Hematopoietic multipotent progenitor cell (in vitro differentiated cells): ENCODE measurements around the gene SPOCK1. TPM values are rescaled to one million over a fixed set of nuclear protein-coding genes. Genes with fewer than 3 reads are reported as not detected.
"Not testable (repeated sequence)": the region's sequence is repeated elsewhere in the genome, so short reads cannot be mapped to it uniquely, and the experiment has no call there.

Source experiments
- DNase-seq, 3 donors: peaks; one replicate each; pipeline ENCODE4 v3.0.0-alpha.2; 2011 to 2015; ENCODE audit warnings: low read depth in 2 of 3, low spot score in 2 of 3
- total RNA-seq: library from RNA; depleted of rRNA; stranded (reverse); fragments of >200 nt; gene quantifications from one replicate; pipeline ENCODE4 v1.2.3, GENCODE V29; 2012

SPOCK1 gene
- total RNA-seq, 1 donor, result under 0.01 TPM

GRCh38 chr5:137273511-137273910 is 225.6 kb downstream of the SPOCK1 start:
- DNase-seq, result no peak

DNA sequence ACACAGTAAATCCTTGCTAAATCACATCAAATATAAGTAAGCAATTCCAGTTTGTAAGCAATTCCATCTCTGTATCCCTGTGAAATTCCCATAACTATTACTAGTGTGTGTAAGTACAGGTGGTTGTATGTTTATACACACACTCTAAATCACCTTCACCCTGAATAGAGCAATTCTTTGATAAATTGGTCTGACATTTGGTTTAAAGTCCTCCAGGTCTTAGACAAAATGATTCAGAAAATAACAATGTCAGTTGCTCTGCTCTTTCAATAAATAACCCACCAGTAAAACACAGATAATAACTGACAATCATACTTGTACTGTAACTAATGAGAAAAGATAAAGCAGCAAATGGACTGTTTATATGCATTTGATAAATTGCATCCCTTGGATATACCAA is 226.3 kb downstream of the SPOCK1 start:
- no peak for DNase-seq

DNA sequence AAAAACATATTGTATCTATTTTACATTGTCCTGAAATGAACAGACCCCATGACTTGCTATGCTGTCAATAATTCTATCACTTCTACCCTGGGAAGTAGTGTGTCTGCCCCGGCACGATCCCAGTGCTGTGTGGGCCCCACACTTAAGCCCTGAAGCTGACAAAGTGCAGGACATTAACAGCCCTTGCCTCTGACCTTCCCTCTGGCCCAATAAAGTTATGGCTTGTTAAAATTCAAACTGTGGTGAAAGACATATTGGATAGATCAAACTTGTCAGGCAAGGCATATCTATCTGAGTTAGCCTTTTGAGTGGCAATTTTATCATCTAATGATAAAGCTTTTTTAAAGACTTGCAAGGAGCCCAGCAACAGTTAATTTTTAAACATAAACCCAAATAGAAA is 229.2 kb downstream of the SPOCK1 start:
- no peak for DNase-seq

DNA sequence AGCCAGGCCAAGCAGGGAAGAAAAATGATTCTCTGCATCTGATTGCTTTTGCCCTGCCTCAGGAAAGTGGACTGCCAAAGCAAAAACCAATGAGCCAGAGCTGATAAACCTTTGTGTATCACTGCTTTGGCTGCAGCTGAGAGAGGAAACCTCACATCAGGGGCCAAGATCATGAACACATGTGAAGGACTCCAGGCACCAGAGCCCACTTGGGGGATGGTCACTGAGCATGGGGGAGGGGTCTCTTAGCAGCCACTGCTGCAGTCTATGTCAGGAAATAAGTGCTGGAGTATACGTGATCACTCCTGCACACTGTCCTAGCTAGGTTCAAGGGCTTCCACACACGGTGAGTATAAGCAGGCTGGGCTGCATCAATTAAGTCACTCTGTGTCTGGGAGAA is 229.9 kb downstream of the SPOCK1 start:
- no peak for DNase-seq

- DNase-seq, result no peak
These were observed 230.5 kb downstream of the SPOCK1 start for GRCh38 chr5:137268646-137269045.

DNA sequence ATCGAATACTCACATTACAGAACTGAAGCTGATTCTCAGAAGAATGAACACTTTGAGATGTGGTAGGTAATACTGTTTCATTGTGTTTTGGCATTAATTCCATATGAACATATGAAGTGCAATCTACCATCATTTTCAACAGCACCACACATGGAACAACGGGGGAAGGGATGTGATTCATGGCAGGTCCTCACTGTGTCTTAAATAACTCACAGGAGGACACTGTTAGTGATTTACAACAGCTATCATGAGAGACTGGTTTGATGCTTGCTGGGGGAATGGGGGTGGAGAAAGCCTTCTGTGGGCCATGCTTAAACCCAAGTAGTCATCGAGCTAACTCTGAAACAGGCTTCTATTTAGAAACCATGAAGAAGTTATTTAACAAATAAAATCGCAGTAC is 232.9 kb downstream of the SPOCK1 start:
- DNase-seq, result no peak

- no peak for DNase-seq
These were observed 233.7 kb downstream of the SPOCK1 start for GRCh38 chr5:137265457-137265856.

GRCh38 chr5:137264573-137264972 is 234.6 kb downstream of the SPOCK1 start:
- no peak for DNase-seq

GRCh38 chr5:137264041-137264440 is 235.1 kb downstream of the SPOCK1 start:
- no peak for DNase-seq

DNA sequence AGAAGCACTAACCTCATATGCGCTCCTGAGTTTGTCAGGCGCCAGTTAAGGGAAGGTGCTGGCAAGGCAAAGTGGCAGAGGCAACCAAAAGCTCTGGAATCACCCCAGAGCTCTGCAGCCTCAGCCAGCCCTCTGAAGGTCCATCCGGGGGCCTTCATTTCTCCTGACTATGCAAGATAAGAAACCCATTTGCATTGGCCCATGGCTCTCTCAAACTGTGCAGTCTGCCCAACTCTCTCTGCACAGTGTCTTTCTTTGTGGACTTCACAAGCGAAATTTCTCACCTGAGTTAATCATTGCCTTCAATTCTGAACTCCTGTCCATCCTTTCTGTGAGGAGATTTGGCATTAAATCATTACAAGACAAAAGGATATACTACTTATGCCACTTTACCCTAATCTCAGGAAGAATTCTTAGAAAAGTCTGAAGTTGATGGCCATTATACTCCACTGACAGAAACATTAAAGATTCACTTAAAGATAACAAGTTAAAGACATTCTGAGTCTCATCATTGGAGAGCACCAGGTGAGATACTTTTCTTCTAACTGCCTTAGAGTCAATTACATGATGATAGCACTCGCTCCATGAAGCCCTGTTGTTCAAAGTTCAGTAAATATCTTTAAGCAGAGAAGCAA is 235.6 kb downstream of the SPOCK1 start:
- no peak for DNase-seq

DNA sequence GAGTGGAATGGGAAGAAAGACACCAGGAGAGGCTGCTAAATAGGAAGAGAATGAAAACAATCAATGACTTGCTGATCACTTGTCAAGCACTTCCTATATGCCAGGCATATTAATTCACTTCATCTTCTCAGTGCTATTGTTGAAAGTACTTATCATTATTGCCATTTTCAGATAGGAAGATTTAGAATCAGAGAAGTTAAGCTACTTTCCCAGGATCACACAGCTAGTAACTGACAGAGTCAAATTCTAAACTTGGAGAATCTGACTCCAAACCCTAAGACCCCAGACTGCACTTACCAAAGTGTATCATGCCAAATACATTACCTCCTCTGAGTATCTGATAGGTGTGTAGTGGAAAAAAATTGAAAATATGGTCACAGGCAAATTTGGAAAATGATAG is 236.3 kb downstream of the SPOCK1 start:
- DNase-seq, result no peak

DNA sequence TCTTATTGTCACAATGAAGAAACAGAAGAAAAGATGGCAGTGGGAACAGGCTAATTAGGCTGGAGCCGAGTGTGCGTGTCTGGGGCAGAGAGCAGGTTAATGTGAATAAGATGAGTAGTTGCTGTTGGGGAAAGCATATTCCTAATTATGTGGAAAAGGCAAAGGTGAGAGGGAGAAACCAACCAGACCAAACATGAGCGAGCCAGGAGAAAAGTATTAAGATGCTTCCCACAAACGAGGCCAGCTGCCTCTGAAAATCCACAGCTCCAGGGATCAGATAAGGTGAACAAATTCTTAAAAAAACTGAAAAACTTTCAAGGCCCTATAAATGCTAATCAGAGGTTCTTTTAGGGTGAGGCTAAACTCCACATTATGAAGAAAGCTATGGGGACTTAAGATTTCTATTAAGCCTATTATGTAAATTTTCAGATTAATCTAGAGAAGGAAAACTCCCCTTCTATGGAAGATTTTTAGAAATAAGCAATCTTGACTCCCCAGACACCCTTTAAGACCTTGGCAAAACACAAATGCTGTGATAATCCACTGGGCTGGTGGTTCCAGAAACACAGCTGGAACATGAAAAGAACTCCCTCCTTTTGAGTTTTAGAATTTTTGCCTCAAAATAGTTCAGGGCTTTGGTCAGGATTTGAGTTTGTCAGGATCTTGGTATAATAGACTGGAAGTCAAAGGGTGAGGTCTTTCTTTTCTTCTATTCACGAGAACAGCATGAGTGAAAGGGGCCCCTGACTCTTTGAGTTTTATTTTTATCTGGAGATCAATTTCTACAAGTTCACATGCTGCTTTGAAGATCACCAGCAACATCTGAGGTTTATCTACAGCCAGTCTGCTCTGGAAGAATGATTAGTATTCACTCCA is 238.1 kb downstream of the SPOCK1 start:
- no peak for DNase-seq

DNA sequence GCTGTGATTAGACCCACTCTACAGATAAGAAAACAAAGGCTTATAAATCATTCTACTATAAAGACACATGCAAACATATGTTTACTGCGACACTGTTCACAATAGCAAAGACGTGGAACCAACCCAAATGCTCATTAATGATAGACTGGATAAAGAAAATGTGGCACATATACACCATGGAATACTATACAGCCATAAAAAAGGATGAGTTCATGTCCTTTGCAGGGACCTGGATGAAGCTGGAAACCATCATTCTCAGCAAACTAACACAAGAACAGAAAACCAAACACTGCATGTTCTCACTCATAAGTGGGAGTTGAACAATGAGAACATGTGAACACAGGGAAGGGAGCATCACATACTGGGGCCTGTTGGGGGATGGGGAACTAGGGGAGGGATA is 240.0 kb downstream of the SPOCK1 start:
- not testable (repeated sequence) for DNase-seq

DNA sequence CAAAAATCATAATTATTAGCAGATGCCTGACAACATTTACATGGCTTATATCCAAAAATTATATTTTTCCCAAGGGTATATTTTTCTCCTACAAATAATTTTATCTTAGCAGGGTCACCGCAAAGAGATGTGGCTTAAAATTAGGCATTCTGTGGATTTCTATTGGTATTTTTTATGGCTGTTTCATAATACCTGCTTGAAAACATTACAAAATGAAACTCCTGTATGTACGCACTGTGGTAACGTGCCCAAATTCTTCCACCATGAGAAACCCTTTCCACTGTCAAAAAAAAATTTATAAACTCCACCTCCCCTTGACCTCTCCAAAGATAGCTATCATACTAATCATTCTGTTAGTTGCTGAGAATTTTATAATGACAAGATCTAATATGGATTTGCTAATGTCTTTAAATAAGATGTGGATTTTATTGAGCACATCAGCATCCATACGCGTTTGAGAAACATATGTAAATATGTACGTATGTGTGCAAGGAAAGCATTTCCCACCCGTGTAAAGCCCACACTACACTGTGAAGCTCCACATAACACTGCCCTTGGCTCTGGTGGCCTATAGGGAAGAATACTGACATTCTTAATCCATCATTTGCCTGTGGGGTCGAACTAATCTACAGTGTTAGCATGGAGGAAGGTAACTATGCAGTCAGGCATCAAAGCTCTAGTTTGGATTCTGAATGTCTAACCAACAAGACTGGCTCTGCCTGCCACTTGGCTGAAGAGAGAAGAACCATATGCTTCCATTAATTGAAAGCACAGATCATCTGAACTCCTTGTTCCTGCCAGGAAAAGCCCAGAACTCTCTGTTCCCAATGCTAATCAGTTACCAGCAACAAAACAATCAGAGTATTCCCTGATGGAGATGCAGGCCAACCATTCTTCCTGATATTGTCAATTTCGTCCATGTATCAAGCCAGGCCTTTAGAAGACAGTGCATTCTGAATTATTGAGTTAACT is 244.7 kb downstream of the SPOCK1 start:
- no peak for DNase-seq

DNA sequence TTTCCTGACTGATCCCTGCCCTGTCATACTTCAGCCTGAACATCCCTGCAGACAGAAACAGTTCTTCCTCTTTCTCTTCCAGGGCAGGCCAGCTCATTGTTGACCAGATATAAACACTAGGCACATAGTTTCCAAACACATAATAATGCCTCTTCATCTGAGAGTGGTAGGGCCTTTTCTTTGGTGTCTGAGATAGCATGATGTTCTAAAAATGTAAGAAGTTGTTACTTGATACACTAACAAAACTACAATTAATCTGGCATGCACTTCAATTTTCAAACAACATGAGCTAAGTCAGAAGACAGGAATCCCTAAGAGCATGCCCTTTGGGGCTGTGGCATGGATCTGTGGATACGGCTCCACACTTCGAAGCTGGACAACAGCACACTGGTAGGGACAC is 246.6 kb downstream of the SPOCK1 start:
- no peak for DNase-seq

DNA sequence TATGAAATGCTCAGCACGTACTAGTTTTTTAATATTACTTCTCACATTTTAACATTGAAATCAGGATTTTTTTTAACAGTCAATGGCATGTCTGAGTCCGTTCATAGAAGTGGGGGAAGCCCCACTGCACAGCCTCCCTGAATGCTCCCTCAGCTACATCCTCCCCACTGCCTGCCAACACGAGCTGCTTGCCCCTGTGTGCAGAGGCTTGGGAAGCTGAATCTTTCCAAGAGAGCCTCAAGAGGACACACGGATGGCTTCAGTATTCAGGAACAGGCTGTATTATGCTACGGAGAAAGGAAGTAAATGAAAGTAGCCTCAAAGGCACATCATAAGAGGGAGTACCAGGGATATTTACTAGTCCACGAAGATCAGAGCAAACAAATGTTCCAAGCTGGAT is 248.7 kb downstream of the SPOCK1 start:
- no peak for DNase-seq

DNA sequence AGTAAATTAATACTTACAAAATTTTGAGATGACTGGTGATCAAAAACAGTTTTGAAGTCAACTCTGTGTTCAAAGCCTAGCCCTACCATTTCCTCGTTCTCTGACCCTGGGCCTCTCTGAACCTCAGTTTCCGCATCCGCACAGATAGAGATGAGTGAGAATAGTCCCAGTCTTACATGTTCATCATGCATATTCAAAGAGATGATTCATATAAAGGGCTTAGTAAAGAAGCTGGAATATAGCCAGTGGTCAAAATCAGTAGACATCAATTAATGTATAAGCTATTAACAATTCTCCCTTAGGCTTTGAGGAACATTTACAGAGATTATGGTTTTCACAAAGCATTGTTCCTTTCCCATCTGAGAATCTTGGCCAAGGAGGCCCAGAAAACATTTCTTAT is 250.6 kb downstream of the SPOCK1 start:
- no peak for DNase-seq

DNA sequence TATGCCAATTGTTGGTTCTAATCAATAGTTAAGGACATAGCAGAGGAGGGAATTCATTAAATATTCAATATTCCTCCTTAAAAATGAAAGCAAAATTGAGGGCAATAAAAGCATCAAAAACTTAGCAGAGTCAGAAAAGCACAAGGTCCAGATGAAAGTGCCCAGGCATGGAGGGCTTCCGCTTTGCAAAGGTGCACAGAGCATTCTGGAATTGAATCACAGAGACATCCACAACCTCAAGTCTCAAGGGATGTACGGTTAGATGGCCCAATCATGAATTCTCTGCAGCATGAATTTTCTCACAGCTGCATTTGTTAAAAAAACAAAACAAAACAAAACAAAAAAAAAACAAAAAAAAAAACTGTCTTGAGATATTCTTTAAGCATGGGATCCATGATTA is 253.7 kb downstream of the SPOCK1 start:
- DNase-seq, result no peak

DNA sequence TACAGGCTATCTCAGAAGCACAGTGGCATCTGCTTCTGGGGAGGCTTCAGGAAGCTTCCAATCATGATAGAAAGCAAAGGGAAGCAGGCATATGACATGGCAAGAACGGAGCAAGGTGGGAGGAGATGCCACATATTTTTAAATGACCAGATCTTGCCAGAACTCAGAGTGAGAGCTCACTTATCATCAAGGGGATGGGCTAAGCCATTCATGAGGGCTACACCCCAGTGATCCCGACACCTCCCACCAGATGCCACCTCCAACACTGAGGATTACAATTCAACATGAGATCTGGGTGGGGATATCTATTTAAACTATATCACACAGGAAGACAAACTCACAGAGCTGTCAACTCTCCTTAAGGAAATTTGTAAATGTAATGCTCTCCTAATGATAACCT is 258.8 kb downstream of the SPOCK1 start:
- no peak for DNase-seq

- no peak for DNase-seq
These were observed 262.1 kb downstream of the SPOCK1 start for GRCh38 chr5:137236849-137237507.

GRCh38 chr5:137236252-137236651 is 262.9 kb downstream of the SPOCK1 start:
- no peak for DNase-seq
